HG03432 (cell line): ENCODE measurements around the gene SUGCT.
"Not testable (repeated sequence)": the region's sequence is repeated elsewhere in the genome, so short reads cannot be mapped to it uniquely, and the experiment has no call there.

Source experiments
- ATAC-seq: cut with Tn5 transposase; IDR thresholded peaks from one replicate; pipeline ENCODE4 v1.9.1; 2021; ENCODE audit warnings: mild to moderate bottlenecking, moderate library complexity; ENCODE audit not compliant: unreplicated experiment

The SUGCT gene

GRCh38 chr7:40649247-40649646 lies 514.4 kb downstream of the SUGCT start:
- ATAC-seq: no peak

DNA sequence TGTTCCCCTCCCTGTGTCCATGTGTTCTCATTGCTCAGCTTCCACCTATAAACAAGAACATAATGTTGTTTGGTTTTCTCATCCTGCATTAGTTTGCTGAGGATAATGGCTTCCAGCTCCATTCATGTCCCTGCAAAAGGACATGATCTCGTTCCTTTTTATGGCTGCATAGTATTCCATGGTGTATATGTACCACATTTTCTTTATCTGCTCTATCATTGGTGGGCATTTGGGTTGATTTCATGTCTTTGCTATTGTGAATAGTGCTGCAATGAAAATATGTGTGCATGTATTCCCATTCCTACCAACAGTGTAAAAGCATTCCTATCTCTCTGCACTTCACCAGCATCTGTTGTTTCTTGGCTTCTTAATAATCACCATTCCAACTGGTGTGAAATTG lies 516.1 kb downstream of the SUGCT start:
- ATAC-seq: not testable (repeated sequence)

GRCh38 chr7:40654171-40654570 lies 519.4 kb downstream of the SUGCT start:
- ATAC-seq: no peak

DNA sequence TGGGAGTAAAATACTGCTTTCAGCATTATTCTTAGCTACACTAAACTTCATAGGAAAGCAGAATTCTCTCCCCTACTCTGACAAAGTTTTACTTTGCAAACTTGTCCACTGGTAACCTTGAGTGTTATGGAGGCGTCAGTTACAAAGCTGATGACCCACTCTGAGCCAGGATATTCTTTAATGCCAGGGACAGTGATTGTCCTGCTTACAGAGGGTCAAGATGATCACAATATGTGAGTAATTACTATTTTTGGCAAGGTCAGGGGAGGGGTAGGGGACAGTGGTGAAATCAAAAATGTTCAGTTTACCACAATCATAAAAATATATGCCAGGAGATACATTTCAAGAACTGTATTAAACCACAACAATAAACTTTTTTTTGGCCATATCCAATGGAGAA lies 520.6 kb downstream of the SUGCT start:
- ATAC-seq: no peak

DNA sequence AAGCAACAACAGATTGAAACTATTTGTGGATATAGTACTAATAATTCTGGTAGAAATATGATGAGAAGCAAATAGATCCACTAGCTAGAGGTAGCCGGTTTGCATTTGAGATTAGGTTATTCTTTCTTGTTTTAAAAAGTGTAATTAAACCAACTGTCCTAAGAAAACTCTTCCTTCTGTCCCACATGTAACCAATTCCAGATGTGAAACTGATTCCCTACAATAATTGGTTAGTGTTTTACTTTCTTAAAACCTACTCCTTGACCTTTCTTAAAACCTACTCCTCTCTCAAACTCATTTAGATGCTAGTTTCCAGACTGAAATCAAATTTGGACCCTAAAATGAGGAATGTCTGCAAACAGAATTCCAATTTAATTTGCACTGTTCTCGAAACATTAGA lies 521.5 kb downstream of the SUGCT start:
- ATAC-seq: no peak

DNA sequence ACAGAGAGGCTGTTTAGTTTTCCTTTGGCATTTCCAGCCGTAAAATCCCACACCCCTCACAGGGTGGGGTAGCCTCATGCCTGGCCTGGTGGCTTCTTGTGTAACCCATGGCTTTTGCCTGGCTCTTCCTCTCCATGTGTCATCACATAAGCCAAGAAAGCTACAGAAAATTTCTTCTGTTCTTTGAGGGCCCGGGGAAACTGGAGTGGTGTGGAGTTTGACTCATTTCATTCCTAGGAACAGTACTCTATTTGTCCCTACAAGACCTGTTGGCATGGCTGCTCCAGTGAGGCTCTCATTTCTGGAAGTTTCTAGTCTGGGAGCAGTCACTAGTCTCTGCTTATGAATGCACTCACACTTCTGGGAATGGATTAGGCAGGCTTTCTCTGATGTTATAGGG lies 523.9 kb downstream of the SUGCT start:
- no peak for ATAC-seq

DNA sequence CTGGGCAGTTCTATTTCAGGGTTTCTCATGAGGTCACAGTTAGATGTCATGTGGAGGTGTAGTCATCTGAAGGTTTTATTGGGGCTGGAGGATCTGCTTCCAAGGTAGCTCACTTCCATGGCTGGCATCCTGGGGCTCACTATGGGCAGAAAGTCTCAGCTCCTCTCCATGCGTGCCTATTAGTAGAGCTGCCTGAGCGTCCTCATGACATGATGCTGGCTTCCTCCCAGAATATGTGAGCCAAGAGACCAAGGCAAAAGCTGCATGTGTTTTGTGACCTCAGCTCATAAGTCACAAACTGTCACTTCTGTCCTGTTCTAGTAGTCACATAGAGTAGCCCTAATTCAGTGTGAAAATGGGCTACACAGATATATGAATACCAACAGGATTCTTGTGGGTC lies 524.4 kb downstream of the SUGCT start:
- ATAC-seq: no peak

GRCh38 chr7:40673285-40673684 lies 538.5 kb downstream of the SUGCT start:
- ATAC-seq: no peak

DNA sequence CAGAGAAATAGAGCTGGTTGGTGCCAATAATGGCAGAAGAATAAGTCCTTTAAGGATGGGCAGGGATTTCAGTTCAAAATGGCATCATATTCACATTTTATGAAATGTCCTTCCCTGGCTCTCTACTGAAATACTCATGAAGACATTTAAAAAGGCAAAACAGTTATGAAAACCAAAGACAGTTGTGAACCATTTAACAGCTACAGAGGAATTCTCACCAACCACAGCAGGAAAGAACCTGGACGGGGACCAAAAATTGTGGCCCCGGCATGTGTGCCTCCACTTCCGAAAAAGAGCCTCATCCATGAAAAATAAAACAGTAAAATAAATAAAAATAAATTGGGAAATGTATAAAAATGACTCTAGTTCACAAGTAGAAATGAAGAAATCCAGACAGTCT lies 539.5 kb downstream of the SUGCT start:
- ATAC-seq: no peak

DNA sequence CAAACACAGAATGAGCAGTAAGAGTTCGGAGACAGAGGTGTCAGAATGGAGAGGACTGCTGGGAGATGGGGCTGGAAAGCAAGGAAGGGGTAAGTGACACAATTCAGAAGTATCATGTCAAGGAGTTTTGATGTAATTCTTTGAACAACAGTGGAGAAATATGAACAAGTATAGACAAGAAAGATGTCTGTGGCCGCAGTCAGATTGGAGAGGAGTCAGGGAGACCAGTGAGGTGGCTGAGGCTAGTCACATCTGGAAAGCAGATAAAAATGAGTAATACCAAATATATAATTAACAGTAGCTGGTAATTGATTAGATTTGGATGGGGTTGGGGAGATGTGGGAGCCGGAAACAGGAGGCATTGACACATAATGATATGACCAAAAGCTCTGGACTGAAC lies 540.9 kb downstream of the SUGCT start:
- no peak for ATAC-seq

DNA sequence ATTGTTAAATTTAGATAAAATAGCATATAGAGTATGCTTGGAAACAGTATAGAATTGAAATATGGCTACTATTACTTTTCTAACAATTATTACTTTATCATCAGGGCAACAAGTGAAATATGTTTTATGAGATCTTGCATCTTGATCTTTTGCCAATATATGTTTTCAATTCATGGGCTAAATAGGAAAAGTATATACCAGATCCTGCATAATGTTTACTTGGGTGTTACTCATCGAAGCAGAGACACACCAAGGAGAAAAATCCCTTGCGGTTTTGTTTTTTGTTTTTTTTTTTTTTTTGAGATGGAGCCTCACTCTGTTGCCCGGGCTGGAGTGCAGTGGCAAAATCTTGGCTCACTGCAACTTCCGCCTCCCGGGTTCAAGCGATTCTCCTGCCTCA lies 541.4 kb downstream of the SUGCT start:
- no peak for ATAC-seq

GRCh38 chr7:40680657-40681056 lies 545.9 kb downstream of the SUGCT start:
- ATAC-seq: peak; percentile 96

- ATAC-seq: no peak
These were observed 547.9 kb downstream of the SUGCT start for GRCh38 chr7:40682696-40683095.

DNA sequence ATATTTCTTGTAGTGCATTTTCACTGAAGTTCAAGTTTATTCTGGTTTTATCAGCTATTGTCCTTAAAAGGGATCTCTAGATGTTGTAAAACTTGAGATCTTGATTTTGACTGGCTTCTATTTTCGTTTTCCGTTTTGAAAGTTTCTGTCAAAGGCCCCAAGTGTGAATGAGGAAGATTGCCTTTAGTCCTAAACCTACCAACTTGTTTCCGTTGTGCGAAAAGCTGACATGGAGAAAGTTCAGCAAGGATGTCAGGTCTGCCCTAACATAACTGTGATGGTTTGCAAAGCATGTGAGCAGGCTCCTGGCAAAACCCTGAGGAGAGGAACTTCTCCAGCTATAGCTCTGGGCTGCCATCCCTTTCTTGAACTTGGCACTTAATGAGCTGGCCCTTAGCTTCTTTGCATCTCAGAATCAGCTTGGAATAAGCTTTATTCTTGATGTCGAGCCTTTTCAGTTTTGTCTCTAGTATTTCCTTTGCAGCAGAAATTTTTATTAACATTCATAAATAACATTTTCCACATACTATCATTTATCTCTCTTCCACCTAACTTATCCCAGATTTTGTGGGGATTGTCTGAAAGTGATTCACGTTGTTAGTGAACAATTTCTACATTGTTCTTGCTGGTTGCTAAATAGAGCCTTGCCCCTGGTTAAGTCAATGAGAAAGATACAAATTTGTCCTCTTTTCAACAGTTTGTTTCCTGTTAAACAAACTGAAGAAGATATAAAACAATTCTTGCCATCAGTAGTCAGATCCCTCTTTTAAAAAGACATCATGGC lies 559.4 kb downstream of the SUGCT start:
- ATAC-seq: no peak

- ATAC-seq: no peak
These were observed 560.2 kb downstream of the SUGCT start for GRCh38 chr7:40694991-40695390.

- ATAC-seq: no peak
These were observed 562.8 kb downstream of the SUGCT start for GRCh38 chr7:40697653-40698052.

GRCh38 chr7:40698214-40698920 lies 563.6 kb downstream of the SUGCT start:
- no peak for ATAC-seq

DNA sequence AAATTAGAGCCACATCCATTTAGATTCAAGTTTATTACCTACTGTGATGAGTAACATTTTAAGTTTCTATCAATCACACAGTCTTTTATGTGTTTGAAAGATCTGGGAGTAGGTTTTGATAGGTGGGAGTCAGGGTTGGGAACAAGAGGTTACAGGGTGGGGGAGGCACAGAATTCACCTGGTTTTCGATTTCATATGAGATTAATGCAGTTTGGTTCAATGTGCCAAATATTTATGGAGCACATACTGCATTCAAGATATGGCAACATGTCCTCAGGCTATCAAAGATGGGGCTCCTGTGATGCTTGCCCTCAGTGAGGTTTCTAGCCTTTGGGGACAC lies 564.1 kb downstream of the SUGCT start:
- no peak for ATAC-seq

DNA sequence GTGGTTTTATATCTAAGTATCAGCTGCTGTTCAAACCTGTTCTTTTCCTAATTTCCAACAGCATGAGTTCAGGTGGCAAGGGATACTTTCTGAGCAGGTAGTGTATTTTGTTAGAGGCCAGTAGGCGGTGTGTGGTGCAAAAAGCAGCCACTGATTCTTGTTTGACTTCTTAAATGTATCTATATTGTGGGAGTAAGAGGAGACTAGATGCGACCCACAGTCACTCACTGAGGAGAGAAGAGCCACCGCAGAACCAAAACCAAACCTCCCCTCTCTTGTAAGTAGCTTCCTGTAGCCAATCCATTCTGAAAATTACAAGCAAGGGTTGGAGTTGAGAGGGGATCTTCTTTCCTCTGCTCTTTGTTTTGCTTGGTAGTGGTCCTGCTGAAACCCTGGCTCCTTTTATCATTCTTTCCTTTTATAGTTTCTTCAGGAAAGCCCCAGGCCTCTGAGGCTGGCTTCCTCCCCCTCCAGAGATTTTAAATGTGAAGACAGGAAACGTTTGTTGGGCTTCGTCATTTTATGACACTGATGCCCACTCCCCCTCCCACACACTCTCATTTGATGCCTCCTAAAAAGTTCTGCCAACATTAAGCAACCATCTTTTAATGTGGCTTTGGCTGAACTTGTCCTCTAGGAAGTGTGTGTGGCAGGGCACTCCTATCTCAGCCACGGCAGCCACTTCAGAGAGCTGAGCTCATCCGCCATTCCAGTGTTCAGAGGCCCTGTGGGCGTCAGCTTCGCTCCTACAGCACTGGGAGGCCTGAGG lies 566.0 kb downstream of the SUGCT start:
- ATAC-seq: peak; percentile 49

DNA sequence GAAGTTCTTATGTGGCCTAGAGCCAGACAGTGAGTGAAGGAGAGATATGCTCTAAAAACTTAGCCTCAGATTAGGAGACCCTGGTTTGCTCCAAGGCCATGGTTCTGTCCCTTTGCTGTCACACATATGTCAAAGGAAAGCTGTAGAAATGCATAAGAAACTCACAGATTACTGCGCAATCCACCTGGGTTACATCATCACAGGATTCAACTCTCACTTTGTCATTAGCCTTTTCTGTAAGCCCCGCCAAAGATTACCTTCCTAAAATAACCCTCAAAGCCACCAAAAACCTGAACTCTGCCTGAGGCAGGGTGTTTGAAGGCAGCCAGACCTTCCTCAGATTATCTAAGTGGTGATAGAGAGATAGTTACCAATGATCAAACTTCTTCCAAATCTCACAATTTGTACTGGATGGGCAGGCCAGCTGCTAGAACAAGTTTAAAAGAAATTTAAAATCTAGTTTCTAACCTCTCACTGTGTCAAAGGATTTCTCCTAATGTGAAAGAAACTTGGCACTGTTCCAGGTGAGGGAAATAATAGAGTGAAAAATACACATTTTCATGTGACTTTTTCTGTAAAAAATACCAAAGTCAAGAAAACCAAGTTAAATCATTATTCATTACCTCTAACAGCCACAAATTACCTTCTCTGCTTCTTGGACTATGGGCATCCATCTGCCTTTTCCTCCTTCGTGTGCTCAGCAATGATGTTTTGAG lies 567.2 kb downstream of the SUGCT start:
- no peak for ATAC-seq

GRCh38 chr7:40704172-40704571 lies 569.4 kb downstream of the SUGCT start:
- no peak for ATAC-seq
